Left lung (tissue), 10 donors: ENCODE results near the gene ATP9A. TPM values are rescaled to one million over a fixed set of nuclear protein-coding genes. Genes with fewer than 3 reads are reported as not detected.

Experiments used
- ATAC-seq: fragments of 200-7000 bp; cut with Tn5 transposase; one replicate; pipeline ENCODE4 v1.9.1; 2020; ENCODE audit warnings: moderate library complexity
- DNase-seq, 4 donors: peaks; one replicate each; pipeline ENCODE4 v3.0.0-alpha.2; 2013 to 2020
- H3K27ac ChIP-seq, 2 donors: fragments of 200-600 bp; sonication (generic) in 1 of 2; one replicate each; pipeline versions ENCODE4 v1.5.0 to v1.8.0; 2020 to 2021
- H3K27me3 ChIP-seq, 2 donors: fragments of 200-600 bp; sonication (generic) in 1 of 2; one replicate each; pipeline versions ENCODE4 v1.5.0 to v1.8.0; 2020 to 2021
- H3K36me3 ChIP-seq, 2 donors: fragments of 200-600 bp; sonication (generic) in 1 of 2; one replicate each; pipeline versions ENCODE4 v1.5.0 to v1.8.0; 2020 to 2021
- H3K4me1 ChIP-seq, 2 donors: fragments of 200-600 bp; one replicate each; pipeline ENCODE4 v1.8.0; 2021
- H3K4me3 ChIP-seq, 2 donors: fragments of 200-600 bp; sonication (generic) in 1 of 2; one replicate each; pipeline versions ENCODE4 v1.5.0 to v1.8.0; 2020 to 2021; ENCODE audit warnings: mild to moderate bottlenecking in 1 of 2
- H3K9me3 ChIP-seq, 2 donors: fragments of 200-600 bp; sonication (generic) in 1 of 2; one replicate each; pipeline versions ENCODE4 v1.5.0 to v1.8.0; 2020 to 2021
- intact Hi-C, 2 donors: fragments of 100-400 bp; cut with DNase I; formaldehyde crosslinking; loops; one replicate each; pipeline versions ENCODE4 v1.11.2 to v1.14.2; 2022
- polyA plus RNA-seq, 6 donors: library from polyadenylated mRNA; unstranded; fragments of 120-200 nt; gene quantifications; one replicate each; pipeline ENCODE4 v1.2.1, GENCODE V29; 2013; ENCODE audit not compliant: insufficient read length in 6 of 6
- total RNA-seq, 2 donors: library from RNA; stranded (reverse); fragmentation: NEBNext Ultra II Directional; extraction: Animal tissue kit (Norgen Biotek cat#: 25700); gene quantifications; one replicate each; pipeline ENCODE4 v1.2.1, GENCODE V29; 2021
- TF ChIP-seq, protein P1 (sequence below), 2 donors: fragments of 200-600 bp; sonication (generic) in 1 of 2; IDR thresholded peaks; one replicate each; pipeline versions ENCODE4 v1.5.0 to v1.8.0; 2021; ENCODE audit warnings: antibody characterized with exemption in 2 of 2
- donor health status: DM: no; HTN: yes; CAD: no.
- donor health status: DM: no; HTN: no; CAD: no.

The ATP9A gene
- total and polyA plus RNA-seq, 8 donors: 15.3 to 59.7 (median 50.4) TPM

DNA sequence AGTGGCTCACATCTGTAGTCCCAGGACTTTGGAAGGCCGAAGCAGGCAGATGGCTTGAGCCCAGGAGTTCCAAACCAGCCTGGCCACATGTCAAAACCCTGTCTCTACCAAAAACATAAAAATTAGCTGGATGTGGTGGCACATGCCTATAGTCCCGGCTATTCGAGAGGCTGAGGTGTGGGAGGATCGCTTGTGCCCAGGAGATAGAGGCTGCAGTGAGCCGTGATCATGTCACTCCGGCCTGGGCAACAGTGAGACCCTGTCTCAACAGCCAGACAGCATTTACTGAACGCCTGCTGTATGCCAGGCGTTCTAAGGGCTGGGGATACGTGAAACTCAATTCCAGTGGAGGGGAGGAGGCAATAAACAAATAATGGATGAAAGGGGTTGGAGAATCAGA, 69.9 kb downstream of the ATP9A start:
- TF ChIP-seq, protein P1, sequence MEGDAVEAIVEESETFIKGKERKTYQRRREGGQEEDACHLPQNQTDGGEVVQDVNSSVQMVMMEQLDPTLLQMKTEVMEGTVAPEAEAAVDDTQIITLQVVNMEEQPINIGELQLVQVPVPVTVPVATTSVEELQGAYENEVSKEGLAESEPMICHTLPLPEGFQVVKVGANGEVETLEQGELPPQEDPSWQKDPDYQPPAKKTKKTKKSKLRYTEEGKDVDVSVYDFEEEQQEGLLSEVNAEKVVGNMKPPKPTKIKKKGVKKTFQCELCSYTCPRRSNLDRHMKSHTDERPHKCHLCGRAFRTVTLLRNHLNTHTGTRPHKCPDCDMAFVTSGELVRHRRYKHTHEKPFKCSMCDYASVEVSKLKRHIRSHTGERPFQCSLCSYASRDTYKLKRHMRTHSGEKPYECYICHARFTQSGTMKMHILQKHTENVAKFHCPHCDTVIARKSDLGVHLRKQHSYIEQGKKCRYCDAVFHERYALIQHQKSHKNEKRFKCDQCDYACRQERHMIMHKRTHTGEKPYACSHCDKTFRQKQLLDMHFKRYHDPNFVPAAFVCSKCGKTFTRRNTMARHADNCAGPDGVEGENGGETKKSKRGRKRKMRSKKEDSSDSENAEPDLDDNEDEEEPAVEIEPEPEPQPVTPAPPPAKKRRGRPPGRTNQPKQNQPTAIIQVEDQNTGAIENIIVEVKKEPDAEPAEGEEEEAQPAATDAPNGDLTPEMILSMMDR (IDR thresholded peaks at IDR 0.05): no peak
- H3K36me3 ChIP-seq: peaks cover 0 to 6% of the 10 kb centered on the region in 2 donors
- H3K4me1 ChIP-seq: peaks cover 0 to 17% of the 10 kb centered on the region in 2 donors
- no peak overlapping the region for H3K27ac ChIP-seq
- no peak overlapping the region for H3K4me3 ChIP-seq
- no peaks in the 10 kb centered on the region for H3K27me3 ChIP-seq
- DNase-seq: no peak
- H3K9me3 ChIP-seq: no peaks in the 10 kb centered on the region
- ATAC-seq: no peak
- intact Hi-C loops: no loop called here

DNA sequence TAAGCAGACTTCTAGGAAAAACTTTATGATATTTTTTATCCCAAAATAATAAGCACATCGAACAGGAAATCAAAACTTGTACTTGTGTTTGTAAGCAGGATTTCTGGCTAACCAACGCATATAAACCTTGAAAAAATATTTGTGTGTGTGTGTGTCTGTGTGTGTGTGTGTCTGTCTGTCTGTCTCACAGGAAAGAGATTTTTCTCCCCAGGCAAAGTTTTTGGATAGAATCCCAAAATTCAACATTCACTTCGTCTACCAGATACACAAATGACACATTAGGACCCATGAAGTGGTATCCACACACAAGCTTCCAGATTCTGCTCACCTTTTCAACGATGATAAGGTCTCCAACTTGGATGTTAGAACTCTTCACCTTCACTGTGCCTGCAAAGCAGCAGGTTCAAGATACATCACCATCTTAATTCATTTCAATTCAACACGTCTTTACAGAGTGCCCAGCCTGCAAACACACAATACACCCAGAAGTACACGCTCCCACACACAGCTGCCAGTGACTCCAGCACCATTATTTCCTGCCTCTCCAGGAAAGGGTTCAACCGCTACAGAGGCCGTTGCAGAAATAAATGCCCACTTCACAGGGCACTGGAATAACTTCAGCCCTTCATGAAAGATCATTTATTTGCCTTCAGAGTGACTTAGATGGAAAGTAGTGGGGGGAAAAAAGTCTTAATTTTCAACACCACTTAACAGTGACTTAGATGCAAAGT, 70.9 kb downstream of the ATP9A start:
- peak; percentile 40 for ATAC-seq
- TF ChIP-seq, protein P1 (IDR thresholded peaks at IDR 0.05): no peak

DNA sequence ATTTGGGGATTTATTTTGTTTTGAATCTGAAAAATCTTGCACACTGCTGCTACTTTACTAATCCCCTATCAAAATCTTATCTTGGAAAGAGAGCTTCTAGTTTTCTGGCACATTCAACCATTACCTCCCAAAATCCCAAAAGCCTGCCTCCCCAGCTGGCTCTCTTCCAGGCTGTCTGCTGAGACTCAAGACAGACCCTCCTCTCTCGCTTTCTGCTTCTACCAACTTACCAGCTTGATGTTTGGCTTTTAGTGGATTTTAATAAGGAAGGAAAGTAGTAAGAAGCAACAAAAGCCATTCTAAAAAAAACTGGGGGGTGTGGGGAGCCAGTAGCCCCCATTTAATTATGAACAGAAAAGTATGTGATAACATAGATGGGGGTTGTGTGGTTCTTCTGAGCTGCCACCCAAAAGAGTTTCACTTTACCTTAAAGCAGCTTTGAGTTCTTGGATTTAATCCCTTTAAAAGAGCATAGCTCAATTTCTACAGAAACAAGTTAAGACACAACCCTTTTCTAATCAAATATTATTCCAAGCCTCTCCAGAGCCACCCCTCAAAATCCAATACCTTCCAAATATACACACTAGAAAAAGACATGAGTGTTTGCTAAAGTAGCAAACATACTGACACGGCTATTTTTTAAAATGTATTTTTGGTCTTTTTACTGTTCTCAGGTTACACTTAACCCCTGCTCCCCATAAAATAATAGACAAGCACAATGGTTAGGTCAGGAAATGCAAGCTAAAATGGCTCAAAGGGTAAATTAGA, 71.7 kb downstream of the ATP9A start:
- H3K4me3 ChIP-seq: no peak overlapping the region
- intact Hi-C loops: no loop called here
- H3K27me3 ChIP-seq: no peaks in the 10 kb centered on the region
- H3K36me3 ChIP-seq: peaks cover 0 to 9% of the 10 kb centered on the region in 2 donors
- no peaks in the 10 kb centered on the region for H3K9me3 ChIP-seq
- peak overlapping the region in 1 of 2 donors; percentile 47 for H3K27ac ChIP-seq
- DNase-seq (peak in 1 of 4 donors; percentile 69), ATAC-seq (peak; percentile 77)
- TF ChIP-seq, protein P1 (IDR thresholded peaks at IDR 0.05): no peak
- H3K4me1 ChIP-seq: peaks cover 0 to 17% of the 10 kb centered on the region in 2 donors

More for the DNA sequence above, 70.9 kb downstream of the ATP9A start:
- no peaks in the 10 kb centered on the region for H3K27me3 ChIP-seq
- H3K27ac ChIP-seq: peak overlapping the region in 1 of 2 donors; percentile 47
- H3K4me1 ChIP-seq: peaks cover 0 to 17% of the 10 kb centered on the region in 2 donors
- DNase-seq: no peak
- no peaks in the 10 kb centered on the region for H3K9me3 ChIP-seq
- H3K4me3 ChIP-seq: no peak overlapping the region
- intact Hi-C loops: no loop called here
- peaks cover 0 to 9% of the 10 kb centered on the region in 2 donors for H3K36me3 ChIP-seq

- H3K36me3 ChIP-seq: peaks cover 0 to 9% of the 10 kb centered on the region in 2 donors
- ATAC-seq (peak; percentile 64), DNase-seq (no peak)
- TF ChIP-seq, protein P1 (IDR thresholded peaks at IDR 0.05): no peak
- H3K4me1 ChIP-seq: peaks cover 0 to 17% of the 10 kb centered on the region in 2 donors
- no peaks in the 10 kb centered on the region for H3K9me3 ChIP-seq
- no peak overlapping the region for H3K4me3 ChIP-seq
- peak overlapping the region in 1 of 2 donors; percentile 47 for H3K27ac ChIP-seq
- H3K27me3 ChIP-seq: no peaks in the 10 kb centered on the region
- intact Hi-C loops: no loop called here
Measured at GRCh38 chr20:51695574-51696303, 72.5 kb downstream of the ATP9A start.
